Stimulated activated CD8-positive, alpha-beta memory T cell treated with anti-CD3 and anti-CD28 coated beads, Interleukin-4, amount 100 ng/mL, for 48 hours (primary cell): ENCODE data around the gene FOXL2.

Experiments used
- DNase-seq: peaks from one replicate; pipeline ENCODE4 v3.0.0-alpha.2; 2020

The FOXL2 gene

DNA sequence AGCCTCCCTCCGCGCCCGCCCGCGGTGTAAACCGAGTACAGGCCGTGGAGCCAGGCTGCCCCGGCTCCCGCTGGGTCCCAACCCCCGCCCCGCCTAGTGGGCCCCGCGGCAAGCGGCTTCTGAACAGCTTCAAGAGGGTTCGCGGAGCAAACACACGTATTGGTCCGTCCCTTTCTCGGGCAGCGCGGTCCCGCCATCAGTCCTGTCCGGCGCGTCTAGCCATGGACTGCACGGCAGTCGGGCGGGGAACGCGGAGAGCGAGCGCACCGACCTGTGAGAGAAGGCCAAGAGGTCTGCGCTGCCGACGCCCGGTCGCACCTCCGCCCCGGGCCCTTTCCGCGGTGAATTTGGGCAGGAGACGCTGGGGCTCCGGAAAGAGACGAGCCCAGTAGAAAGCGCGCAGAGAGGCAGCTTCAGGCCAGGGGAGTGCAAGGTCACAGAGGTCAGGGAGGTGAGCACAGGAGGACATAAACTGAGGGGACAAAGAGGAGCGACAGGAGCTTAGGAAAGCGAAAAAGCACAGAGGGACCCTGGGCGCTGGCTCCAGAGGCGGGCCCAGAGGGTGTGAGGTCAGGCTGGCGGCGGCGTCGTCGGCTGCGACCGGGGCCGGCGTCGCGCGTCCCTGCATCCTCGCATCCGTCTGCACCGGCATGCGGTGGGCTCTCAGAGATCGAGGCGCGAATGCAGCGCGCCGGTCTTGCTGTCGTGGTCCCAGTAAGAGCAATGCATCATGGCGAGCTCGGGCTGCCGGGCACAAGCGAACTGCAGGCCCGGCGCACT is 1.8 kb downstream of the FOXL2 start:
- DNase-seq: peak; percentile 46

DNA sequence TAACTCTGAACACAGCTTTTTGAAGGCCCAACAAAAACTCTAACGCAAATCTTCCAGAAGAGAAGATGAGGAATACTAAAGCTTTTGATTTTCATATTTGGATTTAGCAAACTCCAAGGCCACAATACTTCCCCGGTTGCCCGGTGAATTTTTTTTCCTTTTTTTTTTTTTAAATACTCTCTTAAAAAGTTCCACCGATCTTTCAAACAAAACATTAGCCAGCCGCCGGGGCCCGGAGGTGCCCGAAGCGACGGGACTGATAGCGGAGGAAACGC is 2.3 kb downstream of the FOXL2 start:
- DNase-seq: no peak

GRCh38 chr3:138943724-138944653 is 2.9 kb downstream of the FOXL2 start:
- no peak for DNase-seq

GRCh38 chr3:138942861-138943623 is 3.9 kb downstream of the FOXL2 start:
- DNase-seq: no peak

DNA sequence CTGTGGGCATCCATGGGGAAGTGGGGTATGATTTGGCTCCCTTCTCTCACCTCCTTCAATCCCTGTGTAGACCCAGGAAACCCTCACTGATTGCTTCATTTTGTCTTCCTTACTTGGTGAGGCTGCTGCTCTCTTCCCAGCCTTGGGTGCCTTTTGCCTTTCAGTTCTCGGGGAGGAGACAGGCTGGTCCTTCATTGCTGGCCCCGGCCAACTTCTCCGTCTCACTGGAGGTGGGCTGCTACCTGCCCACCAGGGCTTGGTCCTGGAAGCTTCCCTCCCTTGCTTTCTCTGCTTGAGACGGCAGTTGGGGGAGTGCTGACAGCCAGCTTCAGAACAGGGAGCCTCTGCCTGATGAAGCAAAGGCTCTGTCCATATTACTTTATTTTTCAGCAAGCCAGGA is 4.7 kb downstream of the FOXL2 start:
- no peak for DNase-seq

DNA sequence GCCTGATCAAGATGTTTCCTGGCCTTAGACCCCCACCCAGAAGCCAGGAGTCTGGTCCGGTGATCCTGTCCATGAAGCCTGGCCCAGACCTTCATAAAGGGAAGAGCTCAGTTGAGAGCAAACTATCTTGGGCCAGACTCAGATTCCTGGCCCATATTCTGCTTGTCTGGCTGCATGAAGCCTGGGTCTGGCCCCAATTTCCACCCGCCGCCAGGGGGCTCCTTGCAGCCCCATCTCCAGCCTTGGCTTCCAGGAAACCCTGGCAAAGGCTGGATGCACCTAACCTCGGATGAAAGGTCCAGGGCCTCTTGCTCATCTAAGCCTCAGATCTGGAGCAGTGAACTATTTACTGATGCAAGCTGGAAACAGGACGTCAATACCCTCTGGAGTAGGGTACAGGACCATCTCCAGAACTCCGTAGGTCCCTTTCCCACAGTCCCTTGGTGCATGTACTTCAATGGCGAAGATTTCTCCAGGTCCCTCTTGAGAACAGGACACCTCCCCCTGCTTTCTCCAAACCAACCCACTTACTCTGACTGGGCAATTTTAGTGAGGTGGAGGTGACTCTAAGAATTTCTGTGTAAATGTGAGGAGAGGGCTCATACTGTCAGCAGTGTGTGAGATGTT is 5.6 kb downstream of the FOXL2 start:
- peak; percentile 65 for DNase-seq

DNA sequence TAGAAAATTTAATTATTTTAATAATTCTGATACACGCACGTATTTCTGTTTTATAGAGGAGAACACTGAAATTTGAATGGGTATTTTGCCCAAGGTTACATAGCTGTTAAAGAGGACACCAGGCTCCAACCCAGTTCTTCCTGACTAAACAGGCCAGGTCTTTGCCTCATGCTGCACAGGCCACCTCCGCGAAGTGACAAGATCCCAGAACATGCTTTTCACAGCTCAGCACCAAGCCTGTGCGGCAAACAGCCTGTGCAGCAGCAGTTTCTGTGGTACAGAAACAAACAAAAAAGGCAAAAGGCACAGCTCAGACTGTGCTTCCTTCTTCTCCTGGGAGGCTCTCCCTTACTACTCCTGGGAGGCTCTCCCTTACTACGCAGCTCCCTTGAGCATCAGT is 6.5 kb downstream of the FOXL2 start:
- DNase-seq: no peak

- DNase-seq: no peak
Observed at GRCh38 chr3:138939561-138940241, 7.2 kb downstream of the FOXL2 start.

- DNase-seq: no peak
Observed at GRCh38 chr3:138938877-138939560, 7.9 kb downstream of the FOXL2 start.

DNA sequence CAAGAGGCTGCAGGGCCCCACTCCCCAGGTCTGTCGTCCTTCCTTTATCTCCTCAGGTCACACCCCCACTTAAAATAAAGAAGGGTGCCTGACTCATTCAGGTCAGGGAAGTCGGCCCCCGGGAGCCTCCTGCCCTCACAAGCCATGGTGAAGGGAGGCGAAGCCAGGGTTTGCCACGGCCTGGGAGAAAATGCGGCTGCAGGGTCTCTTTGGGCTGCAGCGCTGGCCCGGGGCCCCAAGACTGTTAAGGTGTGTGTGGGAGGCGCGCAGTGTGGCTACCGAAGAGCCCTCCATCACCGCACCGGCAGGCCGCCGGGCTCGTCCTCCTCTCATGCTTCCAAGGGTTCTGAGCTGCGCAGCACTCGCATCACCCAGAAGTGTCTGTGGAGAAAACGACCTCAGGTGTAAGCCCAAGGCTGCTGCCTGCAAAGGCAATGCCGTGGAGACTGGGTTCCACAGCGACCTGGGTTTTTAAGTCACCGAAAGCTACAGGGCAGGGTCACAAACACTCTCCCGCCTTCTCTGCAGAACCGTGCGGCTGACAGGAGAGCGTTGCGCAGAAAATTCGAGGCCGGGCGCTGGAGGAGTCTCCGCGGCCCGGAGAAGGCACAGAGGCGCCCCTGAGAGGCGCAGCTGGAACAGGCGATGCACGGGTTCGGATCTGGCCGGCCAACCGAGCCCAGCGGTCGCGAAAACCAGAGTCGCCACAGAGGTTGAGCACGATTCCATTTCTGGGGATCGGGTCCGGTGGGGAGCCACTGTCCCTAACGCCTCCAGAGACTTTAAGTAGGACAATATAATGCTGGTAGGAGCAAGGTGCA is 8.7 kb downstream of the FOXL2 start:
- peak; percentile 34 for DNase-seq

GRCh38 chr3:138937690-138938055 is 9.3 kb downstream of the FOXL2 start:
- DNase-seq: no peak

DNA sequence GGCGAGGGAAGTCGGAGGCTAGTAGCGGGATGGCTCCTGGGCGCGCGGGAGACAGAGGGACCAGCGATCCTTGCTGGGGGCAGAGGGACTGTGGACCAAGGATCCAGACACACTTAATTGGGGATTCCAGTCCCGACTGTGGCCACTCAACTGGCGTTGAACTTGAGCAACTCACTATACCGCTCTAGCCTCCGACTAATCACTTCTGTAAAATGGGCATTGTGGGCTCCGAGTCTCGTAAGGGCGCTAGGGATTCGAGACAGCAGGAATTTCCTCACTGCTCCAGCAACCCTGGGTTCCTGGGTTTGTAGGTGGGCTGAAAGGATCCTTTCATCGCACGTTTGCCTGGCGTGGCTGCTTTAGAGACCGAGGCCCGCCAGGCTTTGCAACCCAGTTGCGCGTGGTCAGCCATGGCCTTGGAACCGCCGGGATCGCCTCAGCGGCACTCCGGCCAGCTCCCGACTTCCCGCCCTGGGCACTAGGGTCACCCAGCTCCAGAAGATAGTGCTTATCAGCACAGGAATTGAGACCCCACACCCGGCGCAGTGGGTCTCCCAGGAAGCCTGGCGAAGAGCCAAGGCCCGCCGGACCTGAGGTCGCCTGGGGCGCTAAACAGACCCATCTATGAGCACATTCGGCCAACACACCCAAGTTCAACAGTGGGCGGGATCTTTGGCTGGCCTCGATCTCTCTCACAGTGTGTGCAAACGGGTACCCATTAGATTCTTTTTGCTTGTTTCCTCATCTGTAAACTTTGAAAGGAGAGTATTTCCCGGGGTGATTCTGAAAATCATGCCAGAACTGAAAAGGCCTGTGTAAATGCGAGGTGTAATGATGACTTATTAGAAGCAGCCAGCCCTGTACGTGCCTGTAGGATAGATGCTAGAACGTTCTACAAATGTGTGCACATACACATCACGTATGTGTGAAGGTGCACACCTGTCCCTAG is 9.9 kb downstream of the FOXL2 start:
- no peak for DNase-seq

DNA sequence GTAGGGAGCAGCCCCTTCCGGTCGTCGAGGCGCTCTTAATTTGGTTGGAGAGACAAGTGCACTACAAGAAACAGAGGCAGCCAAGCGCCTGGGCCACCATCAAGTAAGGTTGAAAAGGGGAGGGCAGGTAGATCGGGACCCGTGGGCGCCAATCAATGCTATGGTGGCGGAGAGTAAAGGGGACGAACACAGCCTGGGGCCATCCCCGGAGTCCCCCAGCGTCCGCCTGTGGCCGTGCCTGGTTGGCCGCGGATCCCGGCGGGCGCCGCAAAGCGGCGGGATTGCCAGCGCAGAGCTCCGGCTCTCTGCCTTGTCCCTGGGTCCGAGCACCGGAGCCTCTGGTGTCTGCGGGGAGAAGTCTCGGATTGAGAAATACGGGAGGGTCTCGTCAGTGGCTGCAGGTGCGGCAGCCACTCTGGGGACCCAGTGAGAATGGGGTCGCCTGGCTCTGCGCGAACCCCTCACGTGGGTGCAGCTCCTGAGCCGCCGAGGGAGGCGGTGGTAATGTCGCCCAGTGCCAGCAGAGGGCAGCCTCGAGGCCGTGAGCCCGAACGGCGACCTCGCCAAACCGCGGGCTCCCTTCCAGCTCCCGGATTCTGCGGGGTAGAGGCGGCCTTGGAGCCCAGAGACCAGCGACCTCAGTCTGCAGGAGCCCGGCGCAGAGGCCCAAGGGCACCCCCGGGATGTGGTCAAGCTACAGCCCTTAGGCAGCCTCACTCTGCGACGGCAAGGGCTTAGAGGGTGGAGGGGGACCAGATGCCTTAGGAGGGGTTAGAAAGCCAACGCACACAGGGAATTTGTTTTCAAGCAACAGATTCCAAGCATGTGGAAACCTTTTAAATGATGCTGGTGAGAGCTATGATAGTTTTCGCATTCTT is 10.8 kb downstream of the FOXL2 start:
- peak; percentile 90 for DNase-seq

GRCh38 chr3:138935505-138935862 is 11.5 kb downstream of the FOXL2 start:
- DNase-seq: no peak

GRCh38 chr3:138933981-138934691 is 12.8 kb downstream of the FOXL2 start:
- DNase-seq: no peak

DNA sequence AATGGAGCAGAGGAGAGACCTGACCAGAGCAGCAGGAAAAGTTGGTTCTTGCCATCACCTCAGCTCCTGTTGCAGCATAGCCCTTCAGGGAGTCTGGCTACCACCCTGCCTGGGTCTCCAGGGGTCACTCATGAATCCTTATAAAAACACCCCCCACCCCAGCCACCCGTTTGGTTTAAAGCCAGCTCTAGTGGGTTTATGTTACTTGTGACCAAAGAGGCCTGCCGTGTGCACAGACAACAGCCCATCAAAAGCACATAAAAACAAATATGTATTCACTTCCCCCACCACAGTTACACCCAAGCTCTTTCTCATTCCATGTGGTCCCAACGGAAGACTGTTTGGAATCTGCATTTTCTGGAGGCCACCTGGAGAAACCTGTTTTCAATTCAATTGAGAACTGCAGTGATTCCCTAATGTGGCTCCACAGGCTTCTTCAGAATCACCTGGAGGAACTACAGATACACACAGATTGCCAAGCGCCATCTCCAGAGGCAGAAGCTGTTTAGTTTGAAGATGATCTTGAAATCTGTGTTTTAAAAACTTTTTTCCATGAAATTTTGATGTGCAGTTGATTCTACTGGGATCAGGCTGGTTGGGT is 13.8 kb downstream of the FOXL2 start:
- DNase-seq: no peak

GRCh38 chr3:138928727-138929372 is 18.1 kb downstream of the FOXL2 start:
- DNase-seq: no peak
